HL-60 (cell line): Measurements from ENCODE around the gene CDK2.

Experiments used
- DNase-seq, 2 experiments: peaks; one replicate each; pipeline ENCODE4 v3.0.0-alpha.2; 2010 to 2020; ENCODE audit warnings: low read depth in 1 of 2, low spot score in 1 of 2
- H3K27ac ChIP-seq: fragments of 250-450 bp; sonication (Bioruptor Pico); replicated peaks from 2 replicates; pipeline ENCODE4 v1.5.1; 2020; ENCODE audit warnings: mild to moderate bottlenecking, moderate library complexity
- H3K27me3 ChIP-seq: fragments of 250-450 bp; sonication (Bioruptor Pico); 2 replicates; pipeline ENCODE4 v1.5.1; 2021; ENCODE audit warnings: mild to moderate bottlenecking, moderate library complexity; ENCODE audit not compliant: insufficient read depth, poor library complexity, severe bottlenecking
- H3K4me3 ChIP-seq: replicated peaks from 2 replicates; pipeline ENCODE4 v1.5.1; 2011; ENCODE audit warnings: mild to moderate bottlenecking, control low read depth, low read length; ENCODE audit not compliant: insufficient read depth
- GABPA ChIP-seq: IDR thresholded peaks from 2 replicates; pipeline ENCODE4 v1.6.1; 2012; ENCODE audit warnings: low read depth
- POLR2AphosphoS5 ChIP-seq: IDR thresholded peaks from 2 replicates; pipeline ENCODE4 v1.6.1; 2012; ENCODE audit warnings: low read depth
- SPI1 ChIP-seq: IDR thresholded peaks from 2 replicates; pipeline ENCODE4 v1.6.1; 2012; ENCODE audit warnings: low read depth, mild to moderate bottlenecking, borderline replicate concordance
- TF ChIP-seq, protein P1 (sequence below): IDR thresholded peaks from one replicate; pipeline ENCODE4 v1.5.1; 2011; ENCODE audit warnings: low read length, control low read depth, inconsistent platforms; ENCODE audit not compliant: insufficient read depth
- TF ChIP-seq, protein P2 (sequence below): IDR thresholded peaks from 2 replicates; pipeline ENCODE4 v1.6.1; 2012; ENCODE audit warnings: low read depth; ENCODE audit not compliant: insufficient replicate concordance

Gene CDK2

GRCh38 chr12:55925870-55926737 lies 40.5 kb upstream of the CDK2 start:
- peak overlapping the region; percentile 93 for H3K27ac ChIP-seq
- no peaks in the 10 kb centered on the region for H3K27me3 ChIP-seq
- no peak for TF ChIP-seq SPI1
- TF ChIP-seq, protein P1, sequence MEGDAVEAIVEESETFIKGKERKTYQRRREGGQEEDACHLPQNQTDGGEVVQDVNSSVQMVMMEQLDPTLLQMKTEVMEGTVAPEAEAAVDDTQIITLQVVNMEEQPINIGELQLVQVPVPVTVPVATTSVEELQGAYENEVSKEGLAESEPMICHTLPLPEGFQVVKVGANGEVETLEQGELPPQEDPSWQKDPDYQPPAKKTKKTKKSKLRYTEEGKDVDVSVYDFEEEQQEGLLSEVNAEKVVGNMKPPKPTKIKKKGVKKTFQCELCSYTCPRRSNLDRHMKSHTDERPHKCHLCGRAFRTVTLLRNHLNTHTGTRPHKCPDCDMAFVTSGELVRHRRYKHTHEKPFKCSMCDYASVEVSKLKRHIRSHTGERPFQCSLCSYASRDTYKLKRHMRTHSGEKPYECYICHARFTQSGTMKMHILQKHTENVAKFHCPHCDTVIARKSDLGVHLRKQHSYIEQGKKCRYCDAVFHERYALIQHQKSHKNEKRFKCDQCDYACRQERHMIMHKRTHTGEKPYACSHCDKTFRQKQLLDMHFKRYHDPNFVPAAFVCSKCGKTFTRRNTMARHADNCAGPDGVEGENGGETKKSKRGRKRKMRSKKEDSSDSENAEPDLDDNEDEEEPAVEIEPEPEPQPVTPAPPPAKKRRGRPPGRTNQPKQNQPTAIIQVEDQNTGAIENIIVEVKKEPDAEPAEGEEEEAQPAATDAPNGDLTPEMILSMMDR: no peak
- no peak for DNase-seq
- H3K4me3 ChIP-seq: peak overlapping the region; percentile 77

- TF ChIP-seq GABPA (peak; percentile 82), SPI1 (no peak), POLR2AphosphoS5 (peak; percentile 49)
- TF ChIP-seq, protein P2, sequence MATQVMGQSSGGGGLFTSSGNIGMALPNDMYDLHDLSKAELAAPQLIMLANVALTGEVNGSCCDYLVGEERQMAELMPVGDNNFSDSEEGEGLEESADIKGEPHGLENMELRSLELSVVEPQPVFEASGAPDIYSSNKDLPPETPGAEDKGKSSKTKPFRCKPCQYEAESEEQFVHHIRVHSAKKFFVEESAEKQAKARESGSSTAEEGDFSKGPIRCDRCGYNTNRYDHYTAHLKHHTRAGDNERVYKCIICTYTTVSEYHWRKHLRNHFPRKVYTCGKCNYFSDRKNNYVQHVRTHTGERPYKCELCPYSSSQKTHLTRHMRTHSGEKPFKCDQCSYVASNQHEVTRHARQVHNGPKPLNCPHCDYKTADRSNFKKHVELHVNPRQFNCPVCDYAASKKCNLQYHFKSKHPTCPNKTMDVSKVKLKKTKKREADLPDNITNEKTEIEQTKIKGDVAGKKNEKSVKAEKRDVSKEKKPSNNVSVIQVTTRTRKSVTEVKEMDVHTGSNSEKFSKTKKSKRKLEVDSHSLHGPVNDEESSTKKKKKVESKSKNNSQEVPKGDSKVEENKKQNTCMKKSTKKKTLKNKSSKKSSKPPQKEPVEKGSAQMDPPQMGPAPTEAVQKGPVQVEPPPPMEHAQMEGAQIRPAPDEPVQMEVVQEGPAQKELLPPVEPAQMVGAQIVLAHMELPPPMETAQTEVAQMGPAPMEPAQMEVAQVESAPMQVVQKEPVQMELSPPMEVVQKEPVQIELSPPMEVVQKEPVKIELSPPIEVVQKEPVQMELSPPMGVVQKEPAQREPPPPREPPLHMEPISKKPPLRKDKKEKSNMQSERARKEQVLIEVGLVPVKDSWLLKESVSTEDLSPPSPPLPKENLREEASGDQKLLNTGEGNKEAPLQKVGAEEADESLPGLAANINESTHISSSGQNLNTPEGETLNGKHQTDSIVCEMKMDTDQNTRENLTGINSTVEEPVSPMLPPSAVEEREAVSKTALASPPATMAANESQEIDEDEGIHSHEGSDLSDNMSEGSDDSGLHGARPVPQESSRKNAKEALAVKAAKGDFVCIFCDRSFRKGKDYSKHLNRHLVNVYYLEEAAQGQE: peak; percentile 19
- TF ChIP-seq, protein P1: peak; percentile 19
- peak; percentile 88 to 91 for DNase-seq
- Histone ChIP-seq H3K4me3 (peak overlapping the region; percentile 77), H3K27me3 (no peaks in the 10 kb centered on the region), H3K27ac (peak overlapping the region; percentile 93)
Measured at GRCh38 chr12:55926738-55927587, 39.7 kb upstream of the CDK2 start.

DNA sequence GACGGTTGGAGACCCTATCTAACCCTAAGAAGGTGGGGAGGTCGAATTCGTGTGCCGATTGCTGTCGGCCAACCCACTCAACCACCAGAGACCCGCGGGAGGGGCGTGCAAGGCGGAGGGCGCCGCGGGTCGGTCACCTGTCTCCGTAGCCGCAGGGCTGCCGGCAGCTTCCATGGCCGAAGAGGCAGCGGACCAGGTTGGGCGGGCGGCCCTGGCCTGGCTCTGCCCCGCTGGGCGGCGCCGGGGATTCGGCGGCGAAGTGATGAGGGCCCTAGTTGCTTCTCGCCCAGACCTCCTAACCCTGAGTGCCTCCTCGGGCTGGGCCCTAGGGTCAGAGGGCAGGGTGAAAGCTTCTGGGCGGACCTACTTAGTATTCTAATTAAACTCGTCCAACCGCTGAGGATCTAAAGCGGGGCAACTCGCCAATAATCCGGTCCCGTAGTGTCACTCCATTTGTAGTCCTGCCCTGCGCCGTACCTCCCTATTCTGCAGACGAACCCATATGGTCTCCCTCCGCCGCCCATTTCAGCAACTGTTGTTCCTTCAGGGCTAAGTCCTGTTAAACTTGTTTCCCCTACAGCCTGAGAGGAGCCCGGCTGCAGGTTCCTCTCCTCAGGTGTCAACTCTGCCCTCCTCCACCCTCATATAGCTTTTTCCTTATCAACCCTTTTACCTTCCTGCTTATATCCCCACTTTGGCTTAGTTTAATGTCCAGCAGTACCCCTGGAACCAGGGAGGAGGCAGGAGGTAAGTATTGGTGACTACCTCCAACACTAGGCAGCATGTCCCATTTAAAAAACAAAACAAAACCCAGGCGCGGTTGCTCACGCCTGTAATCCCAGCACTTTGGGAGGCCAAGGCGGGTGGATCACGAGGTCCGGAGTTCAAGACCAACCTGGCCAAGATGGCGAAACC lies 38.8 kb upstream of the CDK2 start, which contains the start of gene PYM1:
Gene PYM1 (minus strand): TSS at position 307 of the 915 bp plus-strand sequence. CDS start 133 bp downstream, at position 174.
- peak; percentile 92 to 97 for DNase-seq
- Histone ChIP-seq H3K27me3 (no peaks in the 10 kb centered on the region), H3K4me3 (peak within 1 kb of the TSS; percentile 77), H3K27ac (peak within 1 kb of the TSS; percentile 93)
- TF ChIP-seq, protein P1: no peak
- TF ChIP-seq GABPA (0 out of 2 replicates have a peak, but pooled peaks have one; percentile 23), POLR2AphosphoS5 (peak; percentile 68)
- TF ChIP-seq, protein P2: peak; percentile 35
